Hindlimb muscle (tissue), 1 donor: Measurements from ENCODE around the gene CDC25A. TPM values are rescaled to one million over a fixed set of nuclear protein-coding genes. Genes with fewer than 3 reads are reported as not detected.
A peak's percentile ranks its signal among the peaks of the same experiment; 100 is the strongest.
"Not testable (repeated sequence)": the region's sequence is repeated elsewhere in the genome, so short reads cannot be mapped to it uniquely, and the experiment has no call there.

Source experiments
- DNase-seq: peaks from one replicate; pipeline ENCODE4 v3.0.0-alpha.2; 2013
- polyA plus RNA-seq: library from polyadenylated mRNA; unstranded; fragments of 120-200 nt; gene quantifications from one replicate; pipeline ENCODE4 v1.2.1, GENCODE V29; 2013; ENCODE audit not compliant: insufficient read length

Gene CDC25A
- polyA plus RNA-seq, 1 donor = 4.0 TPM

DNA sequence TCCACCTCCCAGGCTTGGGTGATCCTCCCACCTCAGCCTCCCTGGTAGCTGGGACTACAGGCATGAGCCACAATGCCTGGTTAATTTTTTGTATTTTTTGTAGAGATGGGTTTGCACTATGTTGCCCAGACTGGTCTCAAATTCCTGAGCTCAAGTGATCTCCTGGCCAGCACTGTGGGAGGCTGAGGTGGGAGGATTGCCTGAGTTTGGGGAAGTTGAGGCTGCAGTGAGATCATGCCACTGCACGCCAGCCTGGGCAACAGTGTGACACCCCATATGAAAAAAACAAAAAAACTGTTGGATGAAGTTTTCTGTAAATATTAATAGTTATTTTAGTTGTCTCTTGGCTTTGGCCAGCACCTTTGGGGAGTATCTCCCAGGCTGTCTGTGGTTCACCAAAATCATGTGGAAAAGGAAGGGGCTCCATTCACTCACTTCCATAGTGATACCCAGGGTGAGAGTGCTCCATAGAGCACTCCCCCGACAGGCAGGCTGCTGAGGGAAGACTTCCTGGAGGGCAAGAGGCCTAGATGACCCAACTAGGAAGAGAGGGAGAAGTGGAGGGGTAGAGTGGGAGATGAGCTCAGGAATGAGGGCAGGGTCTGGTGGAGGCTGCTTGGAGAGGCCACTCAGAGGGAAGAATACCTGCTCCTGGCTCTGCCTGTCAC, 47.1 kb downstream of the CDC25A start:
- DNase-seq = no peak

DNA sequence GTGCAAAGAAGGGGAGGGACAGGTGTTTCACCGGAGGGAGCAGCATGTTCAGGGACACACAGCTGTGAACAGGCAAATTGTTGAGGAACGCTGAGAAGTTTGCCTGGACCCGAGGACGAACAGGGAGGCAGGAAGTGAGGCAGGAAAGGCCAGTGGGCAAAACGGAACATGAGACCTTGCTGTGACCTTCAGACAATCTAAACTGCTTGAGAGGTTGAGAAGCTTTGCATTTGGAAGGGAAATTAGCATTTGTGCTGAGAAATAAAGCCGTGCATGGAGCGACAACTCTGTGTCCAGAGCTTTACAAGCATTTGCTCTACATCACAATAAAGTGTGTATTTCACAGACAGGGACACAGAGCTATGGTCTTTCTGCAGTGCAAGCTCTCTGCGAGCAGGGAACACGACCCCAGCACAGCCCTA, 47.9 kb downstream of the CDC25A start:
- no peak for DNase-seq

DNA sequence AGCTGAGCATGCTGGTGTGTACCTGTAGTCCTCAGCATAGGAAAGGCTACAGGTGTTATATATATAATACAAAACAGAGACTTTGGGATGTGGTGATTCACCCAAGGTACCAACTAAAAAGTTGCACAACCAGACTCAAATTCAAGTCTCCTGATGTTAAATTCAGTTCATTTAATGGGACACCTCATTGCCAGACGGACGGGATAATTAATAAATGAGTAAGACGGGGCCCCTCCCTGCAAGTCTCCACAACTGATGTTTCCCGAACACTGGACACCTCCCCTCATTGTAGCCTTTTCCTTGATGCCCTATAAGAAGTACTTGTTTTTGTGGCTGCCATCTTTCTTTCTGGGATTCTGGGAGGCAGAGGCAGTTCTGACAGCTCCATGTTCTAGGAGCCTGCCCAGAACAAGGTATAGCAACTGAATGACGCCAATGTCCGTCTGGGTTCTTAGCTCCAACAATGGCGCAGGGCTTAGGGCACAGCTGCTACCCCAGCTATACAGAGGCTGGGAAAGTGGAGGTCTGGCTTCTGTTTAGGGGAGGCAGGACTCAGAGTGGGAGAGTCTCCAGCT, 50.7 kb downstream of the CDC25A start:
- DNase-seq = no peak

DNA sequence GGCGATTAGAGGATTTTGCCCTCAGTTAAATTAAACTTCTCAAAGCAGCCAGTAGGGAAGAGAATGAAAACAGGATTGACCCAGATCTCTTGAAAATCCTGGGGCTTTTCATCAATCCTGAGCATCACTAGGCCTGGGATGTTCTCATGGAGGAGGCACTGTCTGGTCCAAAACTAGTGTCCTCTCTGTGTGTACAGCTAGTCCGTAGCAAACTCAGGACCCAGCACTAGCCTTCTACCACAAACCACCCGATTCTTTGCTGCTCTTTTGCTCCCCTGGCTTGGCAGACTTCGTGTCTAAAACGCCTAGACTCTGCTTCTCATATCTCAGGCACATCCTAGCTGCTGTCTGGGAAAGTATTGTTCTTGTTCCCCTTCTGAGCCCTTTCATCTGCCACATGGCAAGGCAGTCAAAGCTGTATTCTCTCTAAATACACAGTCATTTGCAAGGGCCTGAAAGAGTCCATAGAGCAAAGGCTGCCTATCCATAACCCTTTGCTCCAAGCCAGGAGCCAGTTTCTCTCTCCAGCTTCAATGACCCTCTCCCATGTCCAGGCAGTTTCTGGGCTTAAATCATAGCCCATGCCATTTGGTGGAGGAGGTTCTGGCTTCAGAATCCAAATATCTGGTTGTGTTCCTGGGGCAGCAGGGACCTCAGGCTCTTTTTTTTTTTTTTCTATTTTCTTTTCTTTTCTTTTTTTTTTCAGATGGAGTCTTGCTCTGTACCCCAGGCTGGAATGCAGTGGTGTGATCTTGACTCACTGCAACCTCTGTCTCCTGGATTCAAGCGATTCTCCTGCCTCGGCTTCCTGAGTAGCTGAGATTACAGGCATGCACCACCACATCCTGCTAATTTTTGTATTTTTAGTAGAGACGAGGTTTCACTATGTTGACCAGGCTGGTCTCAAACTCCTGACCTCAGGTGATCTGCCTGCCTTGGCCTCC, 52.4 kb downstream of the CDC25A start:
- no peak for DNase-seq

DNA sequence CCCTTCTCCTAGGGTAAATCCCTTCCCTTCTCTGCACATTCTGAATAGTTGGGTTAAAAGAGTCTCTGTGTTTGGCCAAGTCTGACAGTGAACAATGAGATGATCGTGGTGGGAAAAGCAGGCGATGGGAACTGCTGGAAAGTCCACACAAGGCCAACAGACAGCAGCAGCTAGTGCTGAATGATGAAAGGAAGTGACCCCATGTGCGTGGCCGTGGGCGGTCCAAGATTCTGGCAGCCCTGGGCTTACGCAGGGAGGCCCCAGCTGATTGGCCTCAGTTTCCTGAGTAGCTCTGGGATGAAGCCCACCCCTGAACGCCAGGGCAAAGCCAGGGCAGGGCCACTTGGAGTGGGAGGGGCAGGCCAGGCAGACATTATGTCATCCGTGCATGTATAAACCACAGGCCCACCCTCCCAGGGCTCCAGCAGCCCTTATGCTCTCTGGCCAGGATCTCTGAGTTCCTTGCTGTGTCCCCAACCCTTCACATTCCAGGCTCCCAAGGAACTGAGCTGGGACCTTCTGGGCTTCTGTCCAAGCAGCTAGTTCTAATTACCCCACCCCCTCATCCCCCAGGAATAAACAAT, 57.8 kb downstream of the CDC25A start:
- peak; percentile 90 for DNase-seq

DNA sequence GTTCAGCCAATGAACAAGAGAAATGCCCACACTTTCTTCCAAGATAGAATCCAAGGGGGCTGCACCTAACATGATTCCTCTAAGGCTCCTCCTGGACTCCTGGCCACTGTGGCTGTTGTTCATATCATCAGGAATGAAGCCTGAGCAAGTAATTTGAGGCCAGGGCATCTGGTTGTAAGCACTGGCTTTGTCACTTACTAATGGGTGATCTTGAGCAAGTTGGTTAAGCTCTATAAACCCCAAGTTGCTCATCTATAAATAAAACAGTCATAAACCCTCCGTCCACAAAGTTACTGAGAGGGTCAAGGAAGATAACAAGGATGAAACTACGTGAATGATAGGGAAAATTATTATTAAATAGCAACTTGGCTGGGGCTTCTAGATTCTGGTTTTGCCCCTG, 58.3 kb downstream of the CDC25A start:
- DNase-seq = no peak

DNA sequence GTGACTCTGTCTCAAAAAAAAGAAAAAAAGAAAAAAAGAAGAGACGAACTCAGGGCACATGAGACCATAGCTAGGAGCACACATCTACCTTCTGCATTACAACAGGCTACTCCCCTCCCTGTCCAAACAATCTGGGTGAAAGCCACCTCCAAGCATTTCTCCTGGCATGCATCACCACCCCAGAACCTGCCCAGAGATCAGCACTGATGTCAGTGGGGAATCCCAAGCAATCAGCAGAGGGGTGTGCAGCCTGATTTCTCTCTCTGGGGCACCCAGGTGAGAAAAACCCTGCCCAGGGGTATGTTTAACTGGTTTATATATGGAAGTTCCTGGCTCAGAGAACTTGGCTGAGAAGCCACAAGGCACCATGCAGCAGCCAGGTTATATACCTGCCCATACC, 59.4 kb downstream of the CDC25A start:
- DNase-seq = no peak

DNA sequence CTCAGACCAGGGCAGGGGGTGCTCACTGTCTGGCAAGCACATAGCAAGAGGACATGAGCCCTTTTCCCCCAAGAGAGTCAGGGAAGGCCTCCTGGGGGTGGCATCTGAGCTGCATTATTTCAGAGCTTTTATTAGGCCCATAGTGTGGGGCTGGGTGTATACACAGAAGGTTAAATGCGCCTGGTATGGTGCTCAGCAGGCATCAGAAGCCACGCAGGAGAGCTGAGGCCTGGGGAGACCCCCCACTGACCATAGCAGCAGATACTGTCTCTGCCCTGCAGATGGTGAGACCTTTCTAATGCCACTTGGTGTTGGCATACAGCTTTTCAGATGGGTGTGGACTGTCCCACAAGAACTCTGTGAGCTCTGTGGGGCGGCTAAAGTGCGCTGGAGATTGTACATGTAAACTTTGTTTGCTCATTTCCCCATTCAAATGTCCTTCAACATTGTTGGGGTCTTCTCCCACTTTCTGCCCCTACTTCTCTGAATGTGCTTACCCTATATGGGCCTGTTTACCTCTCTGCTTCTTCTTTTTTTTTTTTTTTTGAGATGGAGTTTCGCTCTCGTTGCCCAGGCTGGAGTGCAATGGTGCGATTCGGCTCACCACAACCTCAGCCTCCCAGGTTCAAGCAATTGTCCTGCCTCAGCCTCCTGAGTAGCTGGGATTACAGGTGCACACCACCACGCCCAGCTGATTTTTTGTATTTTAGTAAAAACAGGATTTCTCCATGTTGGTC, 62.2 kb downstream of the CDC25A start:
- DNase-seq = no peak

DNA sequence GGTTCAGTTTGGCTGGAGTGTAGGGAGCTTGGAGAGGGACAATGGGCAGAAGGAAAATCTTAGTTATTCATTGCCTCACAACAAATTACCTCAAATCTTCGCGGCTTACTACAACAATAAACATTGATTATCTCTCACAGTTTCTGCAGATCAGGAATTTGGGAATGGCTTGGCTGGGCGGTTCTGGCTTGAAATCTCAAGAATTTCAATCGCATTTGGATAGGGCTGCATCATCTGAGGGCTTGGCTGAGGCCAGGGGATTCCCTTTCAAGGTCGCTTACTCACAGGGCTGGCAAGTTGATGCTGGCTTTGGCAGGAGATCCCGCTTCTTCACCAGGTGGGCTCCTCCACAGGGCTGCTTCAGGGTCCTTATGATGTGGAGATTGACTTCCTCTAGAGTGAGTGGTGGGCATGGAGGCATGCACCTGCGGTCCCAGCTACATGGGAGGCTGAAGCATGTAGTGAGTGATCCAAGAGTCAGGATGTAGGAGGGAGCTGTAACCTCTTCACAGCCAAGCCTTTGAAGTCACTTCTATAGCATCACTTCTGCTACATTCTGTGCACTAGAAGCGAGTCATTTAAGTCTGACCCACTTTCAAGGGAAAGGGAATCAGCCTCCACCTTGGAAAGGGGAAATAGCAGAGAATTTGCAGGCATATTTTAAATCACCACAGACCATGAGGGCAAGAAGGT, 63.1 kb downstream of the CDC25A start:
- no peak for DNase-seq

DNA sequence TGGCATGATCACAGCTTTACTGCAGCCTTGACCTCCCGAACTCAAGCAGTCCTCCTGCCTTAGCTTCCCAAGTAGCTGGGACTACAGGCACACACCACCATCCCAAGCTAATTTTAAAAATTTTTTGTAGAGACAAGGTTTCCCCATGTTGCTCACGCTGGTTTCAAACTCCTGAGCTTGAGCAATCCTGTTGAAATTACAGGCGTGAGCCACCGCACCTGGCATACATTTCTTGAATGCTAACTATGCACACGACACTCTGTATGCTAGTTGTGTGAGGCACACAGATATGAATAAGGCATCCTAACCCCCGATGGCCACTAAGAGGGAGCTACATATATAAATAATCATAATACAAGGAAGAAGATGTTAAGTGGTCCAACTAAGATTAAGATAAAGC, 64.9 kb downstream of the CDC25A start:
- no peak for DNase-seq

DNA sequence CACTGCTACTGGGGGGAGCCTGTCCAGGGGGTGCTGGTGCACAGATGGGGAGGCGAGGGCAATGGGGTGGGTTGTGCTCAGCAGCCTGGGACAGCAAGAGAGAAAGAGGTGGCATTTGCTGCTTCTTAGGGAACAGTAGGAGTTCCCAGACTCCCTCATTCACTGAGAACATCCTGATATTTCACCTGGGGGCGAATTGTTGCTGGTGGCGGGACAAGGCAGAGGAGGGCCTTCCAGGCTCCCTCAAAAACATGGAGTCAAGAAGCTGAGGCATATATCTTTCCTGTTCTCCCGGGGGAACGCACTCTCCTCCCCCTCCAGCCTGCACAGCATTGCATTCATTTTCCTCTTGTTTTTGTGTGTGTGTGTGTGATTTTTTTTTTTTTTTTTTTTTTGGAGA, 65.7 kb downstream of the CDC25A start:
- DNase-seq = no peak

DNA sequence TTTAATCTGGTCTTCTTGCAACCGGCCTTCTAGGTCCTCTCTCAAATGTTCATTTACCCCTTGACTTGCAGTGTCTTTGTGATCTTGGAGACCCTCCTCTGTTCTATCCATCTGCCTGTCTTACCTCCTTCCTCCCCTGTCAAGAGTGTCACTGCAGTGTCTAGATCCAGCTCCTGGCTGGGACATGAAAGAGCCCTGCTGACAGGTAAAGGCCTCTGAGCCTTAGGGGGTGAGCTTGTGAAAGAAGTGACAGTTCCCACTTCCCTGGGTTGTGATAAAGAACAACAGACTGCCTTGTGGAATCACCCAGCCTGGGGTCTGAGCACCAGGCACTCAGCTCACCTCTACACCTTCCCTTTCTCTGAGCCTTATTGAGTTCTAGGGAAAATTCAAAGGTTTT, 68.0 kb downstream of the CDC25A start:
- no peak for DNase-seq

DNA sequence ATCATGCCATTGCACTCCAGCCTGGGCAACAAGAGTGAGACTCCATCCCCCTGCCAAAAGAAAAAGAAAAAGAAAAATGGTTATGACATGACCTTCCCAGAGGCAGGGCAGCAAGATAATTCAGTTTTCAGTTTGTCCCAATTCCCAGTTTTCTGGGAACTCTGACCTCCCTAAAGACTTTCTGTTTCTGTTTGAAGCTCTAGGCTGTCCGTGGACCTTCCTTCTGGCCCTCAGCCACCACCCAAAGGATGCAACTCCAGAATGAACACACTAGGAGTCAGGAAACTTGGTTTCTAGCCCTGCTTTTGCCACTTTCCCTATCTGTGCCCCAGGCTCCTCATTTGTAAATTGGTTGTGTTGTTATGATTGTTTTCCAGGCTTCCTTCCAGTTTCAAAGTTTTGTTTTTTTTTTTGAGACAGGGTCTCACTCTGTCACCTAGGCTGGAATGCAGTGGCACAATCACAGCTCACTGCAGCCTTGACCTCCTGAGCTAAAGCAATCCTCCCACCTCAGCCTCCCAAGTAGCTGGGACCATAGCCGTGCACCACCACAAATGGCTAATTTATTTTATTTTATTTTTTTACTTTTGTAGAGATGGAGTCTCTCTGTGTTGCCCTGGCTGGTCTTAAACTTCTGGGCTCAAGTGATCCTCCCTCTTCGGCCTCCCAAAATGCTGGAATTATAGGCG, 68.6 kb downstream of the CDC25A start:
- DNase-seq = peak; percentile 36

DNA sequence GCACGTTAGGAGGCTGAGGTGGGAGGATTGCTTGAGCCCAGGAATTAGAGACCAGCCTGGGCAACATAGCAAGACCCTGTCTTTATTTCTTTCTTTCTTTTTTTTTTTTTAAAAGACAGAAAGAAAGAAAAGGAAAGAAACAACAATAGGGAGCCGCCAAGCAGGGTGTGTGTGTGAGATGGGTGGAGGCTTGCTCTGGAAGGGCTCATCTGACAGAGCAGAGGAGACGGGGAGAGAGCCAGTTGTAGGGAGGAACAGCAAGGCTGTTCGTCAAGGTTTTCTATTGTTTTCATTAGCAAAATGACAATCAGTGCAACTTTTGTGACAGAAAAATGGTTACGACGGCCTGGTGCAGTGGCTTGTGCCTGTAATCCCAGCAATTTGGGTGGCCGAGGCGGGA, 69.3 kb downstream of the CDC25A start:
- no peak for DNase-seq

DNA sequence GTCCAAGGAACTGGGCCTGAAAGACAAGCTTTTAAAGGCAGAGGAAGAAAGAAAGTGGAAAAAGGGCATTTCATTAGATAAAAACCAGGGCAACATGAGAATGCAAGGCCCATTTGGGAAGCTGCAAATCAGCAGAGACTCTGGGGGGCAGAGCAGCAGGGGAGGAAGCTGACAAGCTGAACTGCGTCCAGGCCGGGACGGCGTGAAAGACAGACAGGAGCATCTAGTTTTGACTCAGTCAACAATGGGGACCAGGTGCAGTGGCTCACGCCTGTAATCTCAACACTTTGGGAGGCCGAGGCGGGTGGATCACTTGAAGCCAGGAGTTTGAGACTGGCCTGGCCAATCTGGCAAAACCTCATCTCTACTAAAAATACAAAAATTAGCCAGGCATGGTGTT, 69.9 kb downstream of the CDC25A start:
- DNase-seq = no peak

DNA sequence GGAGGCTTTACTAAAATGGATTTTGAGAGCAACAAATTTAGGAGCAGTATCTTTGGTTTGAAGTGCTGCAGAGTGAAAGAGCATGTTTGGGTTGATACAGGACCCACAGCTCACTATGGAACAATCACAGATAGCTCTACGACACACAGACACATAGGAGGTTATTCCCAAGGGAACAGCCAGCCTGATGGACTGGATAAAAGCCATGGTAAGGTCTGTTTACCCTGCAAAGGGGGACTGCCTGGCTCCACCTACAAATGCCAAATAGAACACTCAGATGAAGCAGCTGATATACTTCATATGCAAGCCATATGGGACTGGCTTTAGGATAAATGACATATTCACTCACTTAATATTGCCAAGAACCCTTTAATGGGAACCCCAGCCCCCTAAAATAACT, 75.4 kb downstream of the CDC25A start:
- no peak for DNase-seq

DNA sequence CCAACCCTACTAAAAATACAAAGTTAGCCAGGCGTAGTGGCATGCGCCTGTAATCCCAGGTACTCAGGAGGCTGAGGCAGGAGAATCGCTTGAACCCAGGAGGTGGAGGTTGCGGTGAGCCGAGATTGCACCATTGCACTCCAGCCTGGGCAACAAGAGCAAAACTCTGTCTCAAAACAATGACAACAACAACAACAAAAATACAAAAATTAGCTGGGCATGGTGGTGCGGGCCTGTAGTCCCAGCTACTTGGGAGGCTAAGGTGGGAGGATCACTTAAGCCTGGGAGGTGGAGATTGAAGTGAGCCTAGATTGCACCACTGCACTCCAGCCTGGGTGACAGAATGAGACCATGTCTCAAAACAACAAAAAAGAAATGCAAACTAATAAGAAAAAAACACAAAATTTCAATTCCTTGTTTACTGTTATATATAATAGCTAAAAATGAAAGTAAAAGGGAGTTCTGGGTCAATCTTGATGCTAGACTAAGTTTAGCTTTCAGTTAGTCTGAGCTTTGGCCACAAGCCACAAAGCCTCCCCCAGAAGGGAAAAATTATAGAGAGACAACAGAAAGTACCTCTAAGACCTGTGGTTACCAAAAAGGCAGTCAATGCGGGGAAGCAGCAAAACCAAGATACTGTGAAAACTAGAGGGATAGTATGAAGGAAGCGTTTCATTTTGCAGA, 76.0 kb downstream of the CDC25A start:
- not testable (repeated sequence) for DNase-seq

DNA sequence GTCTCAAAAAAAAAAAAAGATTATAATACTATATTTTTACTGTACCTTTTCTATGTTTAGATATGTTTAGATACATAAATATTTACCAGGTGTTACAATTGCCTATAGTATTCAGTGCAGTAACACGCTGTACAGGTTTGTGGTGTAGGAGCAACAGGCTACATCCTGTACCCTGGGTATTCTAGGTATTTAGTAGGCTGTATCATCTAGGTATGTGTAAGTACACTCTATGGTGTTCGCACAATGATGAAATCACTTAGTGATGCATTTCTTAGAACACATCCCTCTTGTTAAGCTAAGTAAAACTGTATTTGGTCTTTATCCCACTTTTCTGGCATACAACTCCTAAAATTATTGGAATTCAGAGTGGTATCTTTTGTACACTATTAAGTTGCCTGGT, 77.8 kb downstream of the CDC25A start:
- DNase-seq = no peak

DNA sequence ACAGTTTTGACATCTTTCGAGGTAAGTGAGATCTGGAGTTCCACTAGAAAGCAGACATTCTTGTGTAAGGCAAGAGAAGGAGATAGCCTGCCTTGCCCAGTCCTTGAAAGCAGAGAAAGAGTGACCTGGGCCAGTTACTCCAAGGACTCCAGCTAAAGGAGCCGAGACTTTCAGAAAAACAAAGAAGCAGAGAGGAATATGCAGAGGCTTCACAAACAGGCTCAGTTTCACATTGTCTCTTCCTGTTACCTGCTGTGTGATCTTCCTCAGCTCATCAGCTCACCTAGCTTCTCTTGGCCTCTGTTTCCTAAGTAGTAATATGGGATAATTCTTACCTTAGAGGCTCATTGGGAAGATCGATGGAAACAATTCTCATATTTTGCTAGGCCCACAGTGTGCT, 81.0 kb downstream of the CDC25A start:
- no peak for DNase-seq
